Stomach (tissue), 4 donors: ENCODE measurements around the gene HECTD4.

ENCODE experiments used
- CTCF ChIP-seq, 7 experiments: fragments of 450-650 bp in 4 of 7; fragments of 200-600 bp in 3 of 7; sonication (generic) in 3 of 7; IDR thresholded peaks; one replicate each; pipeline ENCODE4 v1.5.1; 2016 to 2019; ENCODE audit warnings: antibody characterized with exemption in 7 of 7, control low read depth in 2 of 7, mild to moderate bottlenecking in 1 of 7
- EP300 ChIP-seq: sonication (generic); formaldehyde crosslinking; IDR thresholded peaks from one replicate; pipeline ENCODE4 v1.6.1; 2017; ENCODE audit warnings: antibody characterized with exemption
- POLR2A ChIP-seq, 4 donors: fragments of 450-650 bp; IDR thresholded peaks; one replicate each; pipeline ENCODE4 v1.6.1; 2016; ENCODE audit warnings: antibody characterized with exemption in 4 of 4, control low read depth in 2 of 4, mild to moderate bottlenecking in 1 of 4, moderate library complexity in 1 of 4
- POLR2AphosphoS5 ChIP-seq, 3 donors: sonication (generic); formaldehyde crosslinking; IDR thresholded peaks; one replicate each; pipeline ENCODE4 v1.6.1; 2016; ENCODE audit warnings: antibody characterized with exemption in 3 of 3

- TF ChIP-seq CTCF (IDR thresholded peaks at IDR 0.05) (no peak), POLR2A (IDR thresholded peaks at IDR 0.05) (no peak), POLR2AphosphoS5 (IDR thresholded peaks at IDR 0.05) (no peak), EP300 (no peak)
Observed at GRCh38 chr12:112375105-112375504, 7.1 kb downstream of the HECTD4 start.
